GM11168 (cell line): Measurements from ENCODE around the gene QPCTL.
"Not testable (repeated sequence)": the region's sequence is repeated elsewhere in the genome, so short reads cannot be mapped to it uniquely, and the experiment has no call there.

Experiments
- in situ Hi-C: fragments of 300-500 bp; cut with MboI; formaldehyde crosslinking; loops from one replicate; pipeline ENCODE4 v1.12.0; 2022; ENCODE audit warnings: low sequenced_read_pairs; ENCODE audit not compliant: unreplicated experiment

QPCTL gene

DNA sequence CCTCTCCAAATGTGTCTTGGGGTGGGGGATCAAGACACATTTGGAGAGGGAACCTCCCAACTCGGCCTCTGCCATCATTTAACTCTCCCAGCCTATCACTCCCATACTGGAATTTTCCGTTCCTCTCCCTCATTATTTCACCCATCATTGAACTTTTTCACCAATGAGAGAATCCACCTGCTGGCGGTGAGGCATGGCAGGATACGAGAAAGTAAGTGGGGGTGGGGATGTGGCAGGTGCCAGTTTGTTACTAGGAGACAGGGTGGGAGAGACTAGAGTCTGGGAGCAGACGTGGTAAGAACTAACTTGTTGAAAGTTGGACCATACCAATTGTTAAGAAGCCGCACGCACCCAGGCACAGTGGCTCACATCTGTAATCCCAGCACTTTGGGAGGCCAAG, 17.5 kb upstream of the QPCTL start:
- in situ Hi-C loops = no loop called here

DNA sequence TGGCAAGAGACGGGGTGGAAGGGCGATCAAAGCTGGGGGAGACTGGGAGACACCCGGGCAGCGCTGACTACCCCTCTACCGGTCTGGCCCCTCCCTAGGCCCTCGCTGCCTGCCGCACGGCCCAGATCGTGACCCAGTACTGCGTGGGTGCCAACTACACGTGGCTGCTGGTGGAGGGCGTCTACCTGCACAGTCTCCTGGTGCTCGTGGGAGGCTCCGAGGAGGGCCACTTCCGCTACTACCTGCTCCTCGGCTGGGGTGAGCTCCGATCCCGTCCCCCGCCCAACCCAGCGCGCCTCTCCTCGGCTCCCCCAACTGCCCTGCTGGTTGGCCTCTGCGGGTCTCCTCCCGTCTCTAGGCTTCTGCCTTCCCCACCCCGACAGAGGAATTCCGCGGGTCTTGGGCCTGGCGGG, 15.6 kb upstream of the QPCTL start:
- in situ Hi-C loops = no loop called here

DNA sequence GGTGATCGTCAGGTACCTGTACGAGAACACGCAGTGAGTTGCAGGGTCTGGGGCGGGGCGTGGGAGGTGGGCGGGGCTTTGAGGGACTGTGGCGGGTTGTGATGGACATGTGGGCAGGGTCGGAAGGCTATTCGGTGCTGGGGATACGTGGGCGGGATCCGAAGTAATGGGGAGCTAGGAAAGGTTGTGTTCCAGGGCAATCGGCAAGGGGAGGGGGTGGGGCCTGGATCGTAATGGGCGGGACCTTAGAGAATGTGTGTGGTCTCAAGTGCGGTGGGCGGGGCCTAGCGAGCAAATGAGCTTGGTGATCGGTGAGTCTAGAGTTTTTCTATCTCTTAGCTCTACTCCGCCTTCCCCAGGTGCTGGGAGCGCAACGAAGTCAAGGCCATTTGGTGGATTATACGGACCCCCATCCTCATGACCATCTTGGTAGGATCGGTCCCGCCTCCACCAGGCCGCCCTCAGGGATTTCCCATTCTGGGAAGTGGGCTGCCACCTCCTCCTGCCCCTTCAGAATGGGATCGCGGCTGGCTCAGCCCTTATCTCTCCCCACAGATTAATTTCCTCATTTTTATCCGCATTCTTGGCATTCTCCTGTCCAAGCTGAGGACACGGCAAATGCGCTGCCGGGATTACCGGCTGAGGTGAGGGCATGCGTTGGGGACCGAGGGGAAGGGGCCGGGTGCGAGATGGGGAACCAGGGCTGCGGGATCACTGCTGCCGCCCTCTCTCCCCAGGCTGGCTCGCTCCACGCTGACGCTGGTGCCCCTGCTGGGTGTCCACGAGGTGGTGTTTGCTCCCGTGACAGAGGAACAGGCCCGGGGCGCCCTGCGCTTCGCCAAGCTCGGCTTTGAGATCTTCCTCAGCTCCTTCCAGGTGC, 14.9 kb upstream of the QPCTL start:
- in situ Hi-C loops = no loop called here

DNA sequence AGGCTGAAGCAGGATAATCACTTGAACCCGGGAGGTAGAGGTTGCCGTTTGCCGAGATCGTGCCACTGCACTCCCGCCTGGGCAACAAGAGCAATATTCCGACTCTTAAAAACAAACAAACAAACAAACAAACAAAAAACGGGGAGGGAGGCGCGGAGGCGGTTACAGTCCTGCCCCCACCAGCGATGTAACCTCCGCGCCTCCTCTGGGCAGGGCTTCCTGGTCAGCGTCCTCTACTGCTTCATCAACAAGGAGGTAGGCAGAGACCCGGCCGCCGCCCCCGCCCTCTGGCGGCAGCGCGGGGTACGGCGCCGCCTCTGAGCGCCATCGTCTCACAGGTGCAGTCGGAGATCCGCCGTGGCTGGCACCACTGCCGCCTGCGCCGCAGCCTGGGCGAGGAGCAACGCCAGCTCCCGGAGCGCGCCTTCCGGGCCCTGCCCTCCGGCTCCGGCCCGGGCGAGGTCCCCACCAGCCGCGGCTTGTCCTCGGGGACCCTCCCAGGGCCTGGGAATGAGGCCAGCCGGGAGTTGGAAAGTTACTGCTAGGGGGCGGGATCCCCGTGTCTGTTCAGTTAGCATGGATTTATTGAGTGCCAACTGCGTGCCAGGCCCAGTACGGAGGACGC, 11.0 kb upstream of the QPCTL start:
- in situ Hi-C loops = no loop called here

DNA sequence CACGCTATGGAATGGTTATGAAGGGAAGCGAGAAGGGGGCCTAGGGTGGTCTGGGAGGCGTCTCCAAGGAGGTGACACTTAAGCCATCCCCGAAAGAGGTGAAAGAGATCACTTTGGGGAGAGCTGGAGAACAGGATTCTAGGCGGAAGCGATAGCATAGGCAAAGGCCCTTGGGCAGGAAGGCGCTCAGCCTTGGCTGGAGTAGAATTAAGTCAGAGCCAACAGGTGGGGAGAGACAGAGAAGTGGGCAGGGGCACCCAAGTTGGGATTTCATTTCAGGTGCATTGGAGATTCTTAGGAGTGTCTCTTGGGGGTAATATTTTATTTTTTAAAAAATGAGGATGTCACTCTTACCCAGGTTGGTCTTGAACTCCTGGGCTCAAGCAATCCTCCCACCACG, 10.3 kb upstream of the QPCTL start:
- in situ Hi-C loops = no loop called here

DNA sequence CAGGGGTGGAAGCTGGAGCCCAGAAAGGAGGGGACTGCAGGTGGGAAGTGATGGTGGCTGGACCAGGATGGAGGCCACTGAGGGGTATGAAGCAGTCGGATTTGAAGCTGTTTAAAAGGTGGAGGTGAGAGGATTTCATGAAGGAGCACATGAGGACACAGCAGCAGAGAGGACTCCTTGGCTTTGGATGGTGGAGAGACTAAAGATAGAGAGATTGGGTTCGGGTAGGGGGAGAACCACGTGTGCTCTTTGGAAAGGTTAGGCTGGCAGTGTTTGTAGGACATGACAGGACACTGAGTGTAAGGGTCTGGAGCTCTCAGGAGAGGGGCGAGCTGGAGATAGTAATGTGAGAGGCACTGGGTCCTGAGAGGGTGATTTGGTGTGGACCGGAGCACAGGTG, 9.6 kb upstream of the QPCTL start:
- in situ Hi-C loops = no loop called here

DNA sequence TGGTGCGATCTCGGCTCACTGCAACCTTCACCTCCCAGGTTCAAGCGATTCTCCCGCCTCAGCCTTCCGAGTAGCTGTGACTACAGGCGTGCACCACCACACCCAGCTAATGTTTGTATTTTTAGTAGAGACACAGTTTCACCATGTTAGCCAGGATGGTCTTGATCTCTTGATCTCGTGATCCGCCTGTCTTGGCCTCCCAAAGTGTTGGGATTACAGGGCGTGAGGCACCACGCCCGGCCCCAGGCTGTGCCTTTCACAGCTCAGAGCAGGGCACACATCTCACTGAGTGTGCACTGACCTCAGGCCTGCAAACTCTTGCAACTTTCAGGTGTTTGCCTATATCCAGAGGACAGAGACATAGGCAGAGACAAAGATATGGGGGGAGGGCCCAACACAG, 7.4 kb upstream of the QPCTL start:
- in situ Hi-C loops = not testable (repeated sequence)

DNA sequence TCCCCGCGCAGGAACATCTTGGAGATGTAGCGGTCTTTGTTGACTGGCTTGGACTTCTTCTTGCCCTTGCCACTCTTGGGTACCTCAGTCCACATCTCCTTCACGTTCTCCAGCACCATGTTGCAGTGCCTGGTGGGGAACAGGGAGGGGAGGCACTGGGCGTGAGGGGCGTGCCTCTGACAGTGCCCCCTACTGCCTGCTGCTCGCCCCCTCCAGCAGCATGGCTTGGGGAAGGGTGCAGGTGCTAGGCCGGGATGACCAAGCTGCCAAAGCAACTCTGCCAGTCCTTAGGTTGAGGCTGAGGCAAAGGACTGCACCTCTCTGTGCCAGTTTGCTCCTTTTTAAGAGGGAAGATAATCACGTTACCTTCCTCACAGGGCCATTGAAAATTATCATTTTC, 4.9 kb upstream of the QPCTL start:
- in situ Hi-C loops = no loop called here

DNA sequence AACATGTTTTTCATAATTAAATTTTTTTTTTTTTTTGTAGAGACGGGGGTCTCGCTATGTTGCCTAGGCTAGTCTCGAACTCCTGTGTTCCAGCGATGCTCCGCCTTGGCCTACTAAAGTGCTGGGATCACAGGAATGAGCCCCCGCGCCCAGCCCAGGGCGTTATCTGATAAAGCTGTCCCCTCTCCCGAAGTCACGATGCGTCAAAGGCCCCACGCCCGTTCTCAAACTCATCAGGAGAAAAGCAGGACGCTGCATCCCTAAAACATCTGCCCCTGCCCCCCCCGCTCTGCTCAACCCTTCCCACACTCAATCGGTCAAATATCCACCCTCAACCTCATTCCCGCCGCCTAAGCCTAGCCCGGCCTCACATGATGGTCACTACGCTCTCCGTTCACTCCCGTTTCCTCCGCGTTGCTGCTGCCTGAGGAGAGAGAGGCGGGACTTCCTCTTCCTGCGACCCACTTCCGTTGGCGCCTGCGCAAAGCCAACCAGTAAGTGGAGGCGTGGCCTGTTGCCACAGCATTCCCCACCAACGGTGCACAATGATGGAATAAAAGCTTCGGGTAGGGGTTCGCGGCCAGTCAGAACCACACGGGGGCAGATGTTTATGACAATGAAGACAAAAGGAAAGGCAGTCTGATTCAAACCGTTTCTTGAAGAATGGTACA, 815 bp upstream of the QPCTL start, which contains the start of gene SNRPD2:
TSS of gene SNRPD2 (minus strand) at position 438 of the 671 bp plus-strand sequence. CDS start at position 373, 65 bp downstream.
- in situ Hi-C loops = no loop called here

DNA sequence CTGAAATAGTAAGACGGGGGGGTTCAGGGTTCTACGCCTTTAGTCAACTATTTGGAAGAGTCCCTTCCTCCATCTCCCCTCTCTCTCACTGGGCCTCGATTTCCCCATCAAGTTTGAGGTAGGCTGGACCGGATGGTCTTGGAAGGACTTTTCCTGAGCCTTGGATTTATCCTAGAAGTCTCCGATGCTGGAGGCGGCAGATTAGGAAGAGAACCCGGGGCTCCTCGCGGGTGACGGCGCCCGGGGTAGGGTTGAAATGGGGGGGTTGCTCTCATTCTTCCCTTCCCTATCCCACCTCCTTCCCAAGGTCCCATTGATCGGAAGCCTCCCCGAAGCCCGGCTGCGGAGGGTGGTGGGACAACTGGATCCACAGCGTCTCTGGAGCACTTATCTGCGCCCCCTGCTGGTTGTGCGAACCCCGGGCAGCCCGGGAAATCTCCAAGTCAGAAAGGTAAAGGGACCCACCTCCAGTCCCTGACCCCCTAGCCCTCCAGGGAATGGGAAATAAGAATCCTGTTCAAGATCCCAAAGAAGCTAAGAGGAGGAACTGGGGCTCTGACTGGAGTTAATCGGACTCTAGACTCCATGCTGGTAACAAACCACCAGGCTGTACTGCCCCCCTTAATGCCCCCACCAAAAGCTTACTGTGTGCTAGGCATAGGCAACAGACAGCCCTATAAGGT, 781 bp downstream of the QPCTL start:
- in situ Hi-C loops = no loop called here

DNA sequence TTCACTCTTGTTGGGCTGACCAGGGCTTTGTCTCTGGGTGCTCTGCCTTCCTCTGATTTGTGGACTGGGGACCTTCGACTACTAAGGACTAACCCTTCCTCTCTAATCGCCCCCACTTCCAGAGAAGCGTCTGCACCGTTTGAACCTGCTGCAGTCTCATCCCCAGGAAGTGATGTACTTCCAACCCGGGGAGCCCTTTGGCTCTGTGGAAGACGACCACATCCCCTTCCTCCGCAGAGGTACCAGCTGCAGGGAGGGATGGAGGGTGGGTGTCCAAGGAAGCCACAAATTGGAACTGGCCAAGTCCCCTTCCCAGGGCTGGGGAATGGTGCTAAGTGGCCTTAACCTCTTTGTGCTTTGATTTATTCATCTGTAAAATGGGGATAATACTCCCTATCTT, 9.2 kb downstream of the QPCTL start:
- in situ Hi-C loops = no loop called here

DNA sequence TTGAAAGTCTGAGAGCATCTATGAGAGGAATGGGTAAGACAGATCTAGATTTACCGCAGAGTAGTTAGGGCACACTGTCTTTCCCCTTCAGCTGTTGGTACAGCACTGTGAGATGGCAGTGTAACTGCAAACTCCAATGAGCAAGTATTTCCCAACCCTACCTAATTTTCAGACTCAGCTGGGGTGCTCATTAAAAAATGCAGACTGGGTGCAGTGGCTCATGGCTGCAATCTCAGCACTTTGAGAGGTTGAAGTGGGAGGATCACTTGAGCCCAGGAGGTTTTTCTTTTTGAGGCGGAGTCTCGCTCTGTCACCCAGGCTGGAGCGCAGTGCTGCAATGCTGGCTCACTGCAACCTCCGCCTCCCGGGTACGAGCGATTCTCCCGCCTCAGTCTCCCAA, 12.6 kb downstream of the QPCTL start:
- in situ Hi-C loops = no loop called here

DNA sequence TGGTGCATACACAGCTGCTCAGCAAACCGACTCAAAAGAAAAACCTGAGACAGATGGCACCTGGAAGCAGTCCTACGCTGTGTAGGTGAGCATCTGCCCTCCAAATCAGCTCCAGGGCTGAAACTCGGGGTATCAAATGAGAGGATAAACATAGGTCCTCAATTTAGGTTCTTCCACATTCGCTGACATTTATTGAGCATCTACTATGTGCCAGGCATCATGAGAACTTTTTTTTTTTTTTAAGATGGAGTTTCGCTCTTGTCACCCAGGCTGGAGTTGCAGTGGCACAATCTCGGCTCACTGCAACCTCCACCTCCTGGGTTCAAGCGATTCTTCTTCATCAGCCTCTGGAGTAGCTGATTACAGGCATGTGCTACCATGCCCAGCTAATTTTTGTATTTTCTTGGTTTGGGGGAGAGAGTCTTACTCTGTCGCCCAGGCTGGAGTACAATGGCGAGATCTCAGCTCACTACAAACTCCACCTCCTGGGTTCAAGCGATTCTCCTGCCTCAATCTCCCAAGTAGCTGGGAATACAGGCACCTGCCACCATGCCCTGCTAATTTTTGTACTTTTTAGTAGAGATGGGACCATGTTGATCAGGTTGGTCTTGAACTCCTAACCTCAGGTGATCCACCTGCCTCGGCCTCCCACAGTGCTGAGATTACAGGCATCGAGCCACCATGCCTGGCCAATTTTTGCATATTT, 13.4 kb downstream of the QPCTL start:
- in situ Hi-C loops = no loop called here

DNA sequence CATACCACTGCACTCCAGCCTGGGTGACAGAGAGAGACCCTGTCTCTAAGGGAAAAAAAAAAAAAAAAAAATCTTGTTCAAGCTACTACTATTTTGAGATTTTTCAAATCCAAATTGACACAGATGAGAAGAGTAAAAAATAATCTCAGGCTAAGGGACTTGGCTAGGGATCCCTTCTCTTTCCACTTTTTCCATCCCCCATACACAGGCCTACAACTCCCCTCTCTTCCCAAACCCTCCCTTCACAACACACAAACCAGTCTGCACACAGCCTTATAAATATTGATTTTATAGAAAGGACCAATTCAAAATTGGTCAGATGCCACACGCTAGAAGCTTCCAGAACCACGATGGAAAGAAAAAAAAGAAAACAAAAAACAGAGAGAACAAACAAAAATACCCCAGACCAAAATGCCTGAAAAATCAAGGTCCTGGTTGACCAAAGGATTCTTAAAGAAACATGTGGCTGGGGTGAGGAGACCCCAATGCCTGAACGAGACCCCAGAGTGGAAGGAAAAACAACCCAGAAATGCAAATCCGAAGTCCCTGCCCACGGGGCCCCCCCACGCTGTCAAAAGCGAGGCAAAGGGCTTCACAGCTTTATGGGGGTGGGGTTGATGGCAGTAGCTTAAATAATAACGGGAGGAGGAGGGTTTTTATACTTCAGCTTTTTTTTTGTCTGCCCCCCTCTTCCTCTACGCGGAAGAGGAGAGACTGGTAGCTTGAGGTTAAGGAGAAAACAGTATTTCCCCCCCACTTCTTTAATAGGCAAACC, 18.1 kb downstream of the QPCTL start:
- in situ Hi-C loops = no loop called here

DNA sequence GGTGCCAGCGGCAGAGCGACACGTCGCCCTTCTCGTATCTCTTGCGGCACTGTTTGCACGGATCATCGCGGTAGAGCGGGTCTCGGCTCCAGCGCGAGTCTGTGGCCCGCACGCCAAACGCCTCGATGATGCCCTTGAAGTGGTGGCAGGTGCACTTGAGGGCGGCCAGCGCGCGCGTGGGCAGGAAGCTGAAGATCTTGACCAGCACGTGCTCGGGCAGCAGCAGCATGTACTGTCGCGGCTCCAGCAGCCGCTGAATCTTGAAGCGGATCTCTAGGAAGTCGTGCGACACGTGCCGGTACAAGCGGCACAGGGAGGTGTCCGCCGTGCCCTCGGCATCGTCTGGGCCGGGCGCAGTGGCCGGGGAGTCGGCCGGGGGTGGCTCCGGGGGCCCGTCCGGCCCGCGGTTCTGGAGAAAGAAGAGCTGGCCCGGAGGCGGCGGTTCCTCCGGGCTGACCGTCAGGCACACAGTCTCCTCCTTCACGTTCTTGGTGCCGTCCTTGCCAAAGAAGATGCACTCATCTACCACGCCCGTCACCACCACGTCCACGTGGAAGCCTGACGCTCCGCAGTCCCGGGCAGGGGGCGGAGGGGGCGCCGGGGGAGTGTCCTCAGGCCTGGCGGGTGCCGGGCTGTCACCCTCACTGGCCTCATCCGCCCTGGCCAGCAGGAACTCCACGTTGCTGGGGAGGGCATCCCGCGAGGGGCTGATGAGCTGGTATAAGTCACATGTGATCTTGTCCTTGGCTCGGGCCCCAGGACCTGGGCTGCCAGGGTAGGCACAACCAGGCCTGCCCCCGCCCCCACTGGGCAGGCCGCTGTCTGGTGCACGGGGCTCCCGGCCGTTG, 19.6 kb downstream of the QPCTL start:
- in situ Hi-C loops = no loop called here

DNA sequence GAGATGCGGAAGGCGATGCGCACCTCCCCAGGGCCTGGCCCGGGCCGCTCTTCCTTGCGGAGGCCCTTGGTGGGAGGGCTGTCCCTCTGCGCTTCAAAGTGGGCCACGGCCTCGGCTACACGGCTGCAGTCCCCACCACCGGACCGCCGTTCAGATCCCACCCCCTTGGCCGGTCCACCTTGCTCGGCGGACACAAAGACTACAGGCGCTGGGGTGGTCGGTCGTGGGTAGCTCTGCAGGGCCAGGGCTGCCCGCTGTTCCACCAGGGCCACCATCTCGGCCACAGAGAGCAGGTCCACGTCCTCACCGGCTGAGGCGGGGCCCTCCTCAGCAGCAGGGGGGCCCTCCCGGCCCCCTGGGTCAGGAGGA, 20.2 kb downstream of the QPCTL start:
- in situ Hi-C loops = no loop called here

DNA sequence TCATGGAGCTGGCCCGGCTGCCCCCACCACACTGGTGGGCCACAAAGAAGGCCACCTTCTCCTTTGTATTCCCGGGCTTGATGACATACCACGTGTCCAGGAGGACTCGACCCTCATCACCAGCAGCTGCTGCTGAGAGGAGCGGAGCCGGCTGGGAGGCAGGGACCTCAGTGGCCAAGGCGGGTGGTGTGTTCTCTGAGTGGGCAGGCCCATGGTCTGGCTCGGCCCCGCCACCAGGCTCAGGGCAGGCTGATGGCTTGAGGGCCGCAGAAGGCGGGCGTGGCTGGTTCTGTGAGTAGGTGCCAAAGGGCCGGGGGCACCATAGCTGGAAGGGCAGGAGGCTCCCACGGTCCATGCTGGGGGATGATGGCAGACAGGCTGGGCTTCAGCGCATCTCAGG, 20.7 kb downstream of the QPCTL start:
- in situ Hi-C loops = no loop called here

DNA sequence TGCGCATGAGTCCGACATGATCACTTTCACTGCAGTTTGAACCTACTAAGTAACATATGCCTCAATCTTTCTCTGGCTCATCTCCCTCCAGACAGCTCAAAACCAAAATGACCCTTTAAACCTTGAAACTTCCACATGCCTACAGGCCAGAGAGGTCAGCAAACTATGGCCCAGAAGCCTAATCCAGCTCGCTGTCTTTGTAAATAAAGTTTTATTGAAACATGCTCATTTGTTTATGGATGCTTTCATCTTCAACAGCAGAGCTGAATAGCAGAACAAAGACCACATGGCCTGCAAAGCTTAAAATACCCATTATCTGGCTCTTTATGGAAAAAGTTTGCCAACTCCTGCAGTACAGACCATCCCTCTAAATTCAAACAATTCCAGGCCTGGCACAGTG, 22.7 kb downstream of the QPCTL start:
- in situ Hi-C loops = no loop called here
